ENCODE results near the gene ACOT7. TPM values are rescaled to one million over a fixed set of nuclear protein-coding genes. Genes with fewer than 3 reads are reported as not detected.

Gene ACOT7
- total RNA-seq, 1 experiment from 2014 or later, result 165 TPM

DNA sequence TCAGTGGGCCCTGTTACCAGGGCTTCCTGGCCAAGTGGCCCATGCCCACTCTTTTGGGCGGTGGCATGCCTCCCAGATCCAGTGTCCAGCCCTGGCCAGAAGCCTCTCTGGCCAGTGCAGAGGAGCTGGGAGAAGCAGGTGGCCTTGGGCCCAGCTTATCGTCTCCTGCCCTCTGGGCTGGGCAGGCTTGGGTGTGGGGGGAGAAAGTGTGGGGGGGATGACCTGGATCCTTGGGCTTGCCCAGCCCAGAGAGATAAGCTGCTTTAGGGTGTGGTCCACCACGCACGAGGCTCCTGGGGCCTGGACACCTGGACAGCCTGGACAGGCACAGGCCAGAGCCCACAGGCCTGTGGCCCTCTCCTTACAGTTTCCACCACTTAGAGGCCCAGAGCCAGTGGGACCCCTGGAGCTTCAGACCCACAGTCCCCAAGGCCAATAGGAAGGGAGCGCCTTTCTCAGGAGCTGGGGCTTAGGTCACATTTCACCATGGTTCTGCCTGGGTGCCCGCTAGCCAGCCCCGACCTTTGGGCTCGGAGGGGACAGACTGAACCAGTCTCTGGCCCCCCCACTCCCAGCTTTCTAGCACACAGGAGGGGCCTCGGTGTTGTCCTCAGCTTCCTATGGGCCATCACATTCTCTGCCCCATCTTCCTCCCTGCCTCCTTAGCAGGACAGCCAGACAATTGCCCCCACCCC lies 32.9 kb upstream of the ACOT7 start:
- H3K27ac ChIP-seq (ENCODE audit: low read length), result no peak overlapping the region
- no peaks in the 10 kb centered on the region for H3K27me3 ChIP-seq (ENCODE audit: low read length)
- peak overlapping the region; percentile 61; the same call in 1 of the 2 replicates for H3K4me2 ChIP-seq (ENCODE audit: low read length)
- ATAC-seq, result no peak
- H3F3A ChIP-seq (ENCODE audit: low read length, unreplicated experiment), result no peaks in the 10 kb centered on the region
- H2AFZ ChIP-seq (ENCODE audit: low read length), result no peak overlapping the region
- no peaks in the 10 kb centered on the region for H4K20me1 ChIP-seq (ENCODE audit: low read length)
- ChIA-PET POLR2A (ENCODE audit: unreplicated experiment) (interaction anchor here (0.6 kb wide), 1 partner anchor 11 kb away, joined by 4 read pairs; no protein-coding TSS in a partner anchor), CTCF (no interaction called here)
- intact Hi-C loops (cut with micrococcal nuclease), result no loop called here
- peaks cover 64% of the 10 kb centered on the region for H3K4me1 ChIP-seq (ENCODE audit: insufficient read depth, low read length)
- no TSS peak for BruUV-seq (replicated peaks)
- H3K9ac ChIP-seq (ENCODE audit: low read length), result no peak overlapping the region
- TF ChIP-seq, protein P1, sequence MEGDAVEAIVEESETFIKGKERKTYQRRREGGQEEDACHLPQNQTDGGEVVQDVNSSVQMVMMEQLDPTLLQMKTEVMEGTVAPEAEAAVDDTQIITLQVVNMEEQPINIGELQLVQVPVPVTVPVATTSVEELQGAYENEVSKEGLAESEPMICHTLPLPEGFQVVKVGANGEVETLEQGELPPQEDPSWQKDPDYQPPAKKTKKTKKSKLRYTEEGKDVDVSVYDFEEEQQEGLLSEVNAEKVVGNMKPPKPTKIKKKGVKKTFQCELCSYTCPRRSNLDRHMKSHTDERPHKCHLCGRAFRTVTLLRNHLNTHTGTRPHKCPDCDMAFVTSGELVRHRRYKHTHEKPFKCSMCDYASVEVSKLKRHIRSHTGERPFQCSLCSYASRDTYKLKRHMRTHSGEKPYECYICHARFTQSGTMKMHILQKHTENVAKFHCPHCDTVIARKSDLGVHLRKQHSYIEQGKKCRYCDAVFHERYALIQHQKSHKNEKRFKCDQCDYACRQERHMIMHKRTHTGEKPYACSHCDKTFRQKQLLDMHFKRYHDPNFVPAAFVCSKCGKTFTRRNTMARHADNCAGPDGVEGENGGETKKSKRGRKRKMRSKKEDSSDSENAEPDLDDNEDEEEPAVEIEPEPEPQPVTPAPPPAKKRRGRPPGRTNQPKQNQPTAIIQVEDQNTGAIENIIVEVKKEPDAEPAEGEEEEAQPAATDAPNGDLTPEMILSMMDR (conservative IDR thresholded peaks at IDR 0.05; ENCODE audit: low read depth, low read length), result no peak
- TF ChIP-seq EZH2 (IDR thresholded peaks at IDR 0.05; ENCODE audit: low read length, unreplicated experiment) (no peak), EZH2phosphoT487 (IDR thresholded peaks at IDR 0.05; ENCODE audit: borderline replicate concordance, low read length) (no peak)
- H3K36me3 ChIP-seq (ENCODE audit: low read depth, low read length), result no peaks in the 10 kb centered on the region
- H3K79me2 ChIP-seq (ENCODE audit: low read length), result peaks cover 5% of the 10 kb centered on the region; the same call in 1 of the 2 replicates
- no peaks in the 10 kb centered on the region for H3K9me3 ChIP-seq (ENCODE audit: low read length)
- no peak overlapping the region for H3K4me3 ChIP-seq (ENCODE audit: low read length)
- no peak for DNase-seq
- no peaks in the 10 kb centered on the region for H3K9me2 ChIP-seq (replicated peaks; ENCODE audit: low read length)

- Histone ChIP-seq H3K79me2 (ENCODE audit: low read length) (peaks cover 5% of the 10 kb centered on the region; the same call in 1 of the 2 replicates), H4K20me1 (ENCODE audit: low read length) (no peaks in the 10 kb centered on the region), H3K27me3 (ENCODE audit: low read length) (no peaks in the 10 kb centered on the region), H3K27ac (ENCODE audit: low read length) (no peak overlapping the region), H3K9me2 (replicated peaks; ENCODE audit: low read length) (no peaks in the 10 kb centered on the region), H3K9me3 (ENCODE audit: low read length) (no peaks in the 10 kb centered on the region), H3K36me3 (ENCODE audit: low read depth, low read length) (no peaks in the 10 kb centered on the region), H3K4me1 (ENCODE audit: insufficient read depth, low read length) (peaks cover 61% of the 10 kb centered on the region), H2AFZ (ENCODE audit: low read length) (no peak overlapping the region), H3F3A (ENCODE audit: low read length, unreplicated experiment) (no peaks in the 10 kb centered on the region), H3K4me3 (ENCODE audit: low read length) (peak overlapping the region; percentile 46), H3K4me2 (ENCODE audit: low read length) (peak overlapping the region; percentile 61), H3K9ac (ENCODE audit: low read length) (no peak overlapping the region)
- ATAC-seq (no peak), DNase-seq (no peak)
- intact Hi-C loops (cut with micrococcal nuclease), result no loop called here
- TSS peak; percentile 46 for BruUV-seq (replicated peaks)
- POLR2A ChIA-PET (ENCODE audit: unreplicated experiment), result interaction anchor here (0.5 kb wide), 1 partner anchor 65 kb away, joined by 3 read pairs; no protein-coding TSS in a partner anchor
- TF ChIP-seq EZH2phosphoT487 (IDR thresholded peaks at IDR 0.05; ENCODE audit: borderline replicate concordance, low read length), result no peak
- no peak for TF ChIP-seq EZH2 (IDR thresholded peaks at IDR 0.05; ENCODE audit: low read length, unreplicated experiment)
- TF ChIP-seq, protein P1 (conservative IDR thresholded peaks at IDR 0.05; ENCODE audit: low read depth, low read length), result no peak
- CTCF ChIA-PET, result no interaction called here
Observed at GRCh38 chr1:6425658-6426057, 32.1 kb upstream of the ACOT7 start.

Measured in PC-3 (cell line).